Mesodermal cell (in vitro differentiated cells): Measurements from ENCODE around the gene PTPN6.

ENCODE experiments used
- H3K27ac ChIP-seq: 2 replicates; pipeline ENCODE4 v1.7.0; 2013; ENCODE audit warnings: mild to moderate bottlenecking, low read depth, low read length, moderate library complexity; ENCODE audit not compliant: severe bottlenecking
- H3K36me3 ChIP-seq: 2 replicates; pipeline ENCODE4 v1.7.1; 2013; ENCODE audit warnings: mild to moderate bottlenecking, low read length, moderate library complexity; ENCODE audit not compliant: control insufficient read depth, insufficient read depth
- H3K4me1 ChIP-seq: one replicate; pipeline ENCODE4 v1.7.1; 2013; ENCODE audit warnings: mild to moderate bottlenecking, low read length; ENCODE audit not compliant: insufficient read depth, control insufficient read depth, poor library complexity, severe bottlenecking
- H3K4me3 ChIP-seq: 2 replicates; pipeline ENCODE4 v1.7.0; 2013; ENCODE audit warnings: low read length, control low read depth, mild to moderate bottlenecking; ENCODE audit not compliant: insufficient read depth, poor library complexity, severe bottlenecking; ENCODE audit errors: extremely low read depth
- H3K9me3 ChIP-seq: 2 replicates; pipeline ENCODE4 v1.7.1; 2013; ENCODE audit warnings: mild to moderate bottlenecking, low read length, moderate library complexity; ENCODE audit not compliant: control insufficient read depth
- WGBS, 2 experiments: methylation state at CpG; one replicate each; pipeline ENCODE4 v1.1.5; 2013; ENCODE audit warnings: missing lambda C conversion rate in 2 of 2; ENCODE audit not compliant: insufficient coverage in 2 of 2; 5-methylcytosine and 5-hydroxymethylcytosine counted together

PTPN6 gene

GRCh38 chr12:7004287-7004803 lies 53.2 kb downstream of the PTPN6 start:
- H3K27ac ChIP-seq: no peak overlapping the region
- no peaks in the 10 kb centered on the region for H3K9me3 ChIP-seq
- no peaks in the 10 kb centered on the region for H3K4me1 ChIP-seq
- no peak overlapping the region for H3K4me3 ChIP-seq
- WGBS, 2 experiments: 94 to 100% methylated on average over 1 to 2 of the region's 2 CpGs
- H3K36me3 ChIP-seq: peaks cover 29% of the 10 kb centered on the region

- H3K36me3 ChIP-seq: peaks cover 25% of the 10 kb centered on the region
- WGBS, 2 experiments: no CpG with 5 or more reads among the region's 2 CpGs
- H3K4me1 ChIP-seq: no peaks in the 10 kb centered on the region
- no peak overlapping the region for H3K27ac ChIP-seq
- H3K9me3 ChIP-seq: no peaks in the 10 kb centered on the region
- no peak overlapping the region for H3K4me3 ChIP-seq
Measured at GRCh38 chr12:7004840-7005239, 53.7 kb downstream of the PTPN6 start.

- no CpG with 5 or more reads among the region's 2 CpGs for WGBS, 2 experiments
- H3K27ac ChIP-seq: no peak overlapping the region
- no peaks in the 10 kb centered on the region for H3K9me3 ChIP-seq
- H3K4me1 ChIP-seq: no peaks in the 10 kb centered on the region
- no peak overlapping the region for H3K4me3 ChIP-seq
- peaks cover 22% of the 10 kb centered on the region for H3K36me3 ChIP-seq
Measured at GRCh38 chr12:7005311-7005710, 54.2 kb downstream of the PTPN6 start.

- no peak overlapping the region for H3K4me3 ChIP-seq
- H3K9me3 ChIP-seq: no peaks in the 10 kb centered on the region
- no peaks in the 10 kb centered on the region for H3K4me1 ChIP-seq
- H3K27ac ChIP-seq: no peak overlapping the region
- 85 to 100% methylated on average over 1 to 2 of the region's 3 CpGs for WGBS, 2 experiments
- peaks cover 16% of the 10 kb centered on the region for H3K36me3 ChIP-seq
Measured at GRCh38 chr12:7006639-7007038, 55.5 kb downstream of the PTPN6 start.

GRCh38 chr12:7008864-7009263 lies 57.7 kb downstream of the PTPN6 start:
- H3K27ac ChIP-seq: no peak overlapping the region
- 94 to 100% methylated on average over 2 of the region's 2 CpGs for WGBS, 2 experiments
- H3K4me3 ChIP-seq: no peak overlapping the region
- H3K36me3 ChIP-seq: peaks cover 18% of the 10 kb centered on the region
- H3K9me3 ChIP-seq: no peaks in the 10 kb centered on the region
- H3K4me1 ChIP-seq: no peaks in the 10 kb centered on the region

GRCh38 chr12:7009512-7009911 lies 58.4 kb downstream of the PTPN6 start:
- no peaks in the 10 kb centered on the region for H3K9me3 ChIP-seq
- H3K4me1 ChIP-seq: no peaks in the 10 kb centered on the region
- H3K4me3 ChIP-seq: no peak overlapping the region
- no peak overlapping the region for H3K27ac ChIP-seq
- H3K36me3 ChIP-seq: peaks cover 22% of the 10 kb centered on the region
